Smooth muscle cell of bladder (primary cell): Measurements from ENCODE around the gene GNMT. TPM values are rescaled to one million over a fixed set of nuclear protein-coding genes. Genes with fewer than 3 reads are reported as not detected.

Experiments used
- total RNA-seq: library from RNA; depleted of rRNA; stranded (reverse); fragments of >200 nt; gene quantifications from 2 replicates; pipeline ENCODE4 v1.2.3, GENCODE V29; 2014

GNMT gene
- not detected in 2 replicates for total RNA-seq

GRCh38 chr6:42960243-42961019 is at the start of gene GNMT:
Gene GNMT (plus strand): TSS chr6:42960754. CDS start chr6:42960768, 14 bp downstream.

GRCh38 chr6:42915732-42916131 is 44.8 kb upstream of the GNMT start, which contains the start of gene PTCRA:
Gene PTCRA (plus strand): TSS chr6:42916053. CDS start chr6:42916070, 17 bp downstream.

GRCh38 chr6:42928986-42929820 is 31.4 kb upstream of the GNMT start, which contains the start of gene CNPY3:
Gene CNPY3 (plus strand): TSS chr6:42929480. CDS start chr6:42929571, 91 bp downstream.

GRCh38 chr6:42978839-42979522 is 18.4 kb downstream of the GNMT start, which contains the start of gene PEX6:
Gene PEX6 (minus strand): TSS chr6:42979181. CDS start chr6:42979150, 31 bp downstream.

GRCh38 chr6:42984001-42984923 is 23.7 kb downstream of the GNMT start, which contains the start of gene PPP2R5D:
Gene PPP2R5D (plus strand): TSS chr6:42984570. CDS start chr6:42984678, 108 bp downstream.

Other genes with a start within 250 kb of the GNMT start
- 1.8 and 2.5 TPM in 2 replicates for gene PRPH2, start 238.2 kb upstream of the GNMT start, total RNA-seq
- 32.3 and 47.2 TPM in 2 replicates for gene TBCC, start 214.7 kb upstream of the GNMT start, total RNA-seq
- gene BICRAL, start 178.7 kb upstream of the GNMT start, total RNA-seq, result 3.5 and 3.7 TPM in 2 replicates
- 86.3 and 91.4 TPM in 2 replicates for gene RPL7L1, start 81.1 kb upstream of the GNMT start, total RNA-seq
- not detected in 2 replicates for gene PTCRA, start 44.7 kb upstream of the GNMT start, total RNA-seq
- 21.9 and 33.7 TPM in 2 replicates for gene CNPY3, start 31.3 kb upstream of the GNMT start, total RNA-seq
- 23.5 and 53.9 TPM in 2 replicates for gene PEX6, start 18.4 kb downstream of the GNMT start, total RNA-seq
- gene PPP2R5D, start 23.8 kb downstream of the GNMT start, total RNA-seq, result 29.6 and 31.5 TPM in 2 replicates
- gene MEA1, start 53.2 kb downstream of the GNMT start, total RNA-seq, result 59.2 and 66.3 TPM in 2 replicates
- gene KLHDC3, start 53.5 kb downstream of the GNMT start, total RNA-seq, result 64.4 and 86.1 TPM in 2 replicates
- gene RRP36, start 60.9 kb downstream of the GNMT start, total RNA-seq, result 76.1 and 80.2 TPM in 2 replicates
- gene CUL7, start 93.1 kb downstream of the GNMT start, total RNA-seq, result 44.5 and 49.3 TPM in 2 replicates
- gene MRPL2, start 98.7 kb downstream of the GNMT start, total RNA-seq, result 16.5 and 18.1 TPM in 2 replicates
- gene KLC4, start 98.9 kb downstream of the GNMT start, total RNA-seq, result 15.5 and 18.7 TPM in 2 replicates
- gene PTK7, start 115.6 kb downstream of the GNMT start, total RNA-seq, result 141 and 147 TPM in 2 replicates
- gene SRF, start 210.5 kb downstream of the GNMT start, total RNA-seq, result 13.8 and 18.7 TPM in 2 replicates
- 18.5 and 27.7 TPM in 2 replicates for gene CUL9, start 221.4 kb downstream of the GNMT start, total RNA-seq